ENCODE measurements around the gene IFT80.
"Not testable (repeated sequence)": the region's sequence is repeated elsewhere in the genome, so short reads cannot be mapped to it uniquely, and the experiment has no call there.

Gene IFT80

GRCh38 chr3:160400030-160400701 is 1.1 kb upstream of the IFT80 start:
- DNase-seq = peak; percentile 34

- no peak for DNase-seq
Observed at GRCh38 chr3:160398820-160399124, 253 bp downstream of the IFT80 start.

GRCh38 chr3:160395297-160395696 is 3.7 kb downstream of the IFT80 start:
- DNase-seq = no peak

- DNase-seq = no peak
Observed at GRCh38 chr3:160394009-160394392, 5.0 kb downstream of the IFT80 start.

- no peak for DNase-seq
Observed at GRCh38 chr3:160393346-160394008, 5.5 kb downstream of the IFT80 start.

GRCh38 chr3:160392798-160393197 is 6.2 kb downstream of the IFT80 start:
- no peak for DNase-seq

- DNase-seq = no peak
Observed at GRCh38 chr3:160390565-160391138, 8.4 kb downstream of the IFT80 start.

- no peak for DNase-seq
Observed at GRCh38 chr3:160384639-160385318, 14.2 kb downstream of the IFT80 start.

GRCh38 chr3:160381470-160381869 is 17.6 kb downstream of the IFT80 start:
- no peak for DNase-seq

- DNase-seq = no peak
Observed at GRCh38 chr3:160379628-160380214, 19.3 kb downstream of the IFT80 start.

- no peak for DNase-seq
Observed at GRCh38 chr3:160378331-160379109, 20.5 kb downstream of the IFT80 start.

- no peak for DNase-seq
Observed at GRCh38 chr3:160376681-160377080, 22.3 kb downstream of the IFT80 start.

- DNase-seq = no peak
Observed at GRCh38 chr3:160374925-160375324, 24.1 kb downstream of the IFT80 start.

GRCh38 chr3:160374472-160374871 is 24.6 kb downstream of the IFT80 start:
- no peak for DNase-seq

- DNase-seq = no peak
Observed at GRCh38 chr3:160373655-160374054, 25.4 kb downstream of the IFT80 start.

- DNase-seq = no peak
Observed at GRCh38 chr3:160372780-160373179, 26.2 kb downstream of the IFT80 start.

GRCh38 chr3:160370987-160371857 is 27.8 kb downstream of the IFT80 start:
- DNase-seq = no peak

GRCh38 chr3:160369784-160370183 is 29.2 kb downstream of the IFT80 start:
- DNase-seq = peak; percentile 3

- DNase-seq = peak; percentile 8
Observed at GRCh38 chr3:160368804-160369203, 30.2 kb downstream of the IFT80 start.

- no peak for DNase-seq
Observed at GRCh38 chr3:160365869-160366522, 33.0 kb downstream of the IFT80 start.

GRCh38 chr3:160362896-160363295 is 36.1 kb downstream of the IFT80 start:
- not testable (repeated sequence) for DNase-seq

Measured in CD4-positive, alpha-beta T cell treated with Interleukin-12 subunit alpha and Interleukin-12 subunit beta, for 1 hour (primary cell).